ENCODE measurements around the gene CHRND.

CHRND gene

DNA sequence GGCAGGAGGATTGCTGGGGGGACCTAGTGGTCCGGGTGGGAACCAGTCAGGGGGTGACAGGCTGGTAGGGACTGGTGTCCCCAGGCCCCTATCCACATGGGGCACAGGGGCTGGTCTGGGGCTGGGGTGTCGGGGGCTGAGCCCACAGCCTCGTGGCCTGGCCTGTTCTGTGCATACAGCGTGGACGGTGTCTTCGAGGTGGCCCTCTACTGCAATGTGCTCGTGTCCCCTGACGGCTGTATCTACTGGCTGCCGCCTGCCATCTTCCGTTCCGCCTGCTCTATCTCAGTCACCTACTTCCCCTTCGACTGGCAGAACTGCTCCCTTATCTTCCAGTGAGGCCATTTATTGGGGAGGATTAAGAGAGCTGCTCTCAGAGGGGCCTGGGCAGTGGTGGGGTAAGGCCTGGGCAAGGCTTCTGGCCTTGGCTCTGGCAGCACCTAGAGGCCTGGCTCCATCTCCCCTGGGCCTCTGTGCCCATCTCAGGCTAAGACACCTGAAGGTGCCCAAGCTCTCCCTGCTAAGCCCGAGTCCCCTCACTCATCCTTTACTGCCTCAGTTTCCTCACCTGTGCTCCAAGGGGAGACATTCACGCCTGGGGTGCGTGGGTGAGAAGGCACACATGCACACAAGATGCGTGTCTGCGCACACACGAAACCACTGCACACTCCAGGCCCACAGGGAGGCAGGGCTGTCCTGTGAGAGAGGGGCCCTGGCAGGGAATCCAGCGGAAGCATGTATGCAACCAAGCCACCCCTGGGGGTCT lies 15.4 kb downstream of the CHRND start:
- in situ Hi-C loops (cut with MboI; ENCODE audit: low sequenced_read_pairs) = no loop called here

DNA sequence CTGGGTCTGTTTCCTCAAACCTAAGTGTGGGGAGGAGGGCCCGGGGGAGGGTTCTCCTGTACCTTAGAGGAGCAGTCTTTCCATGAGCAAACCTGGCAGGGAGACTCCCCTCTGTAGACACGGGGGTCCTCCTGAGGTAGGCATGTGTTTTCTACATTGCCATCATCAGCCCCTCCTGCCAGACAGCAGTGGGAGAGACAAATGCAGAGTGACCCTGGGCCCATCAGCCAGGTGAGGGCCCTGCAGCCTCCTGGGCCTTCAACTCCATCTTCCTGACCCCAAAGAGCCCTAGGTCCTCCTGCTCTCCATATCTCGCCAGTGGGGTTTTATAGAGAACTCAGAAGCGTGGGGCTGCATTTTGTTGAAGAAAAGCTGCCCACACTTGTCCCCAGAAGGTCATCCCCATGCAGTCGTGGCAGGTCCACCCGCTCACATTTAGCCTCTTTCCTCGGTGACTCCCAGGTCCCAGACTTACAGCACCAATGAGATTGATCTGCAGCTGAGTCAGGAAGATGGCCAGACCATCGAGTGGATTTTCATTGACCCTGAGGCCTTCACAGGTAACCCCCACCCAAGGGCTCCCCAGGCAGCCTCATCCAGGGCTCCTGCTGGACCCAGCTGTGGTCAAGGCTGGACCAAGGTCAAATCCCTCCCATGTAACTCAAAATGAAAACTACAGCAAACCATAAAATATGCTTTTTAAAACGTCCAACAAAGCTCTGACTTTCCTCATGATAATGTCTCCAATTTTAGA lies 16.2 kb downstream of the CHRND start:
- in situ Hi-C loops (cut with MboI; ENCODE audit: low sequenced_read_pairs) = no loop called here

DNA sequence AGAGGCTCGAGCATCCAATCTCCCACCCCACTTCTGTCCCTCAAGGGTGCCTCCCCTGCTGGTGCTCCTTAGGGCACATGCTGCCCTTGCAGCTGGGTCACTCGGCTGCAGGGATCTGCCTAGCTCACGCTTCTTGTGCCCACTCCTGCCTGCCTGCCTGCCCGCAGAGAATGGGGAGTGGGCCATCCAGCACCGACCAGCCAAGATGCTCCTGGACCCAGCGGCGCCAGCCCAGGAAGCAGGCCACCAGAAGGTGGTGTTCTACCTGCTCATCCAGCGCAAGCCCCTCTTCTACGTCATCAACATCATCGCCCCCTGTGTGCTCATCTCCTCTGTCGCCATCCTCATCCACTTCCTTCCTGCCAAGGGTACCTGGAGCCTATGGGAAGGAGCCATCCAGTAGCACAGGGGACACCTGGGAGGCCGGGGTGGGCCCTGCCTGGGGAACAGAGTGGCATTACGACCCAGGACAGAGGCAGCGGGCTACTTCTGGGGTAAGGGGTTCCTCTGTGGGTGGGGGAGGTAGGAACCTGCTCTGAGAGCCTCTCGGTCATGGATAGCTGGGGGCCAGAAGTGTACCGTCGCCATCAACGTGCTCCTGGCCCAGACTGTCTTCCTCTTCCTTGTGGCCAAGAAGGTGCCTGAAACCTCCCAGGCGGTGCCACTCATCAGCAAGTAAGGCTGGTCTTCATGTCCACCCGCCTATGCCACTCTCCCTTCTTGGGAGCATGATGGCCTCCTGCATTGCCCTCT lies 16.9 kb downstream of the CHRND start:
- in situ Hi-C loops (cut with MboI; ENCODE audit: low sequenced_read_pairs) = no loop called here

DNA sequence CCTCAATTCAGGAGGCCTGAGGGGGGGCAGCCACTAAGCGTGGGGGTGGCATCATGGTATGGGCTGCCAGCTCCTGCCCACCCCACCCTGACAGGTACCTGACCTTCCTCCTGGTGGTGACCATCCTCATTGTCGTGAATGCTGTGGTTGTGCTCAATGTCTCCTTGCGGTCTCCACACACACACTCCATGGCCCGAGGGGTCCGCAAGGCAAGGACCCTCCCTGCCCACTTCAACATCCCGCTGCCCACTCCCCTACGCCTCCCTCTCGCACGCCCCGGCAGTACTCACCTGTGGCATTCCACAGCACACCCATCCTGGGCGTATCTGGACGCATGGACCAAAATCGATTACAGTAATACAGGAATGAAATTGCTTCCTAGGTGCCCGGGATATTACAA lies 17.5 kb downstream of the CHRND start:
- in situ Hi-C loops (cut with MboI; ENCODE audit: low sequenced_read_pairs) = no loop called here

DNA sequence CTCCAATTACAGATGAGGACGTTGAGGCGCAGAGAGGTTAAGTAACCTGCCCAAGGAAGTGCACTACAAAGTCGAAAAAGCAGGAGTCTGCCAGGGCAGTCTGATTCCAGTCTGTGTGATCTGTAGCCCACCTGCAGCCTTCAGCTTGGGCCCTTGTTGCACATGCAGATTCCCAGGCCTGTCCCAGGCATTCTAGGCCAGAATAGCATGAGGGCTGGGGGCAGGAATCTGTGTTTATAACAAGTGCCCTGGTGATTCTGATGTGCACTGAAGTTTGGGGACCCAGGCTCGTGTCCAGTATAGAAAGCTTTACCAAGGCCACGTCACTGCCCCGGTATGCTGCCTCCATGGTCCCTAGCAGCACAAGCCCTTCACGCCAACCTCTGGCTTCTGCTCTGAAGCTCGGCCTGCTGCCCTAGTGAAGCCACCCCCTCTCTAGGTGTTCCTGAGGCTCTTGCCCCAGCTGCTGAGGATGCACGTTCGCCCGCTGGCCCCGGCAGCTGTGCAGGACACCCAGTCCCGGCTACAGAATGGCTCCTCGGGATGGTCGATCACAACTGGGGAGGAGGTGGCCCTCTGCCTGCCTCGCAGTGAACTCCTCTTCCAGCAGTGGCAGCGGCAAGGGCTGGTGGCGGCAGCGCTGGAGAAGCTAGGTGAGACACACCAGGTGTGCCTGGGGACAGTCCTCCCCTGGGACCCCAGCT lies 18.1 kb downstream of the CHRND start:
- in situ Hi-C loops (cut with MboI; ENCODE audit: low sequenced_read_pairs) = no loop called here

- in situ Hi-C loops (cut with MboI; ENCODE audit: low sequenced_read_pairs) = no loop called here
Measured at GRCh38 chr2:232544674-232545073, 18.7 kb downstream of the CHRND start.

GRCh38 chr2:232545511-232546375 lies 19.8 kb downstream of the CHRND start:
- in situ Hi-C loops (cut with MboI; ENCODE audit: low sequenced_read_pairs) = no loop called here

DNA sequence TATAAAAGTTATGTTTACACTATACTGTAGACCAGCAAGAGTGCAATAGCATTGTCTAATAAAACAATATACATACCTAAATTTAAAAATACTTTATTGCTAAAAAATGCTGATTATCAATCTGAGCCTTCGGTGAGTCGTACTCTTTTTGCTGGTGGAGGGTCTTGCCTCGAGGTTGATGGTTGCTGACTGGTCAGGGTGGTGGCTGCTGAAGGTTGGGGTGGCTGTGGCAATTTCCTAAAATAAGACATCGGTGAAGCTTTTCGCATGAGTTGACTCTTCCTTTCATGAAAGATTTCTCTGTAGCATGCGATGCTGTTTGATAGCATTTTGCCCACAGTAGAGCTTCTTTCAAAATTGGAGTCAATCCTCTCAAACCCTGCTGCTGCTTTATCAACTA lies 22.0 kb downstream of the CHRND start:
- in situ Hi-C loops (cut with MboI; ENCODE audit: low sequenced_read_pairs) = no loop called here

DNA sequence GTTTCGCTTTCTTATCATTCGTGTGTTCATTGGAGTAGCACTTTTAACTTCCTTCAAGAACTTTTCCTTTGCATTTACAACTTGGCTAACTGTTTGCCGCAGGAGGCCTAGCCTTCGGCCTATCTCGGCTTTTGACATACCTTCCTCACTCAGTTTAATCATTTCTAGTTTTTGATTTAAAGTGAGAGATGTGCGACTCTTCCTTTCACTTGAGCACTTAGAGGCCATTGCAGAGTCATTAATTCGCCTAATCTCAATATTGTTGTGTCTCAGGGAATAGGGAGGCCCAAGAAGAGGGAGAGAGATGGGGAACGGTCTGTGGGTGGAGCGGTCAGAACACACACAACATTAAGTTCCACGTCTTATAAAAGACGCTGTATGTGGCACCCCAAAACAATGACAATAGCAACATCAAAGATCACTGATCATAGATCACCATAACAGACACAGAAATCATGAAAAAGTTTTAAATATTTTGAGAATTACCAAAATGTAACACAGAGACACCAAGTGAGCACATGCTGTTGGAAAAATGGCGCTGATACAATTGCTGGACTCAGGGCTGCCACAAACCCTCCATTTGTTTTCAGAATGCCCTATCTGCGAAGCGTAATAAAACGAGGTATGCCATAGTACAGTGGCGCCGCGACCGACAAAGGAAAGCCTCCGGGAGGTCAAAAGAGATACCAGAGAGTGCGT lies 23.8 kb downstream of the CHRND start:
- in situ Hi-C loops (cut with MboI; ENCODE audit: low sequenced_read_pairs) = no loop called here

GRCh38 chr2:232550354-232551249 lies 24.6 kb downstream of the CHRND start, which contains the start of the genes EIF4E2 and TIGD1:
Gene EIF4E2, plus strand, starts transcription at chr2:232550689. Its CDS starts 36 bp downstream, at chr2:232550725.
Gene TIGD1, minus strand, starts transcription at chr2:232550557. Its CDS starts 675 bp downstream, at chr2:232549882.
- in situ Hi-C loops (cut with MboI; ENCODE audit: low sequenced_read_pairs) = no loop called here

DNA sequence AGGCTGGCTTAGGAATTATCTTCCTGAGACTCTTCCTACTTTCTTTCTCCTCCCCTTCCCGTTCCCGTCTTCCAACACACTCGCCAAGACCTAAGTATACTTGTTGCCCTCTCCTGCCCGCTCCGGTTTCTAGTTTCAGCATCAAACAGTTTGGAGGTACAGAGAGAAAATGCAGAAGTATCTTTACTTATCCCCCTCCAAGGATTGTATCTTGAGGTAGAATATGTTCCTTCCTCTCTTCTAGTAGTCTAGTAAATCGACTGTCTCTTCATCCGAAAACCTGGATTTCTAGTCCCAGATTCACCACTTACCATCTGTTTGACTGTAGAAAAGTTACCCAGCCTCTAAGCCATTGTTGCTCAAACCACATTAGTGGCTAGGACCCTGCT lies 25.3 kb downstream of the CHRND start:
- in situ Hi-C loops (cut with MboI; ENCODE audit: low sequenced_read_pairs) = no loop called here

DNA sequence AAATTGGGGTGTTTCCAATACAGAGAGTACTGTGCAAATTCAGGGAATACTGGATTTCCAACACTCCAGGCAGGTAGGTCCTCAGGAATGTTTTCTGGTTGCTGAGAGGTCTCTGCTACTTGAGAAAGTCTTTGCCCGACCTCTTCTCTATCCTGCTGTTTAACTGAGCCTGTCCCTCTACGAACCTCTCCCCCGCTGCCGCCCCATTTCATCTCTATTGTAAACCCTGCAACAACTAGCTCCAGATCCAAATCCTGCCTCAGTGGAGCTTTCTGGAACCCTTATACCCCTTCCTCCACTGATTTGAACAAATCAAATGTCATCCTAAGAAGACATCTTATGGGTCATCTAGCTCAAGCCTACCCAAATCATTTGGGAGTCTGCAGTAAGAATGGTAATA lies 25.8 kb downstream of the CHRND start:
- in situ Hi-C loops (cut with MboI; ENCODE audit: low sequenced_read_pairs) = no loop called here

DNA sequence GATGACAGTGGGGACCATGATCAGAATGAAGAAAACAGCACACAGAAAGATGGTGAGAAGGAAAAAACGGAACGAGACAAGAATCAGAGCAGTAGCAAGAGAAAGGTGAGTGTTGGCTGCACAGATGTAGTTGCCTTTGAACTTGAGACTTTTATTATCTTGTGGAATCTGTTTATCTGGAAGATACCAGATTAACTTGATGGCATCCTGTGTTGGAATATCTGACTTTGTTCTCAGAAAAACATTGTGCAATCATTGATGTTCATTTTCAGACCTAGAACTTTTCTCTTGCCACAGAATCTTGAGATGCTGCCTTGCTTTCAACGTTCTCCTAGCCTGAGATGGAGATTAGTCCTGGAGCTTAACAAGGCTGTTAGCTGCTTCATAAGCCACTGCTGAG lies 30.5 kb downstream of the CHRND start:
- in situ Hi-C loops (cut with MboI; ENCODE audit: low sequenced_read_pairs) = no loop called here

- in situ Hi-C loops (cut with MboI; ENCODE audit: low sequenced_read_pairs) = no loop called here
Measured at GRCh38 chr2:232562515-232563151, 36.7 kb downstream of the CHRND start.

DNA sequence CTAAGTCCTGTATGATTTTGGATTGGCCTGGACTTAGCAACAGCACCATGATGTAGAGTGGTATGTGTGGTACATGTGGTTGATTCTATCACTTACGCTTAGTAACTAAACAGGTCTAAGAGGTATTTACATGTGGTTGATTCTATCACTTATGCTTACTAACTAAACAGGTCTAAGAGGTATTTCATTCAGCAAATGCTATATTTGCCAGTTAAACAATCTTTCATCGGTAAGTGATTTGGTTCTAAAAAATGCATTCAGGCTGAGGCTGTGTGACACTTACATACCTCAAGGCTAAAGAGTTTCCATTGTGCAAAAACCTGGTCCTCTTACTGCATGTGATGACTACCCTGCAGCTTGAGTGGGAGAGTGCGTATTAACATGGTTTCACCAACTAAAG lies 37.6 kb downstream of the CHRND start:
- in situ Hi-C loops (cut with MboI; ENCODE audit: low sequenced_read_pairs) = no loop called here

DNA sequence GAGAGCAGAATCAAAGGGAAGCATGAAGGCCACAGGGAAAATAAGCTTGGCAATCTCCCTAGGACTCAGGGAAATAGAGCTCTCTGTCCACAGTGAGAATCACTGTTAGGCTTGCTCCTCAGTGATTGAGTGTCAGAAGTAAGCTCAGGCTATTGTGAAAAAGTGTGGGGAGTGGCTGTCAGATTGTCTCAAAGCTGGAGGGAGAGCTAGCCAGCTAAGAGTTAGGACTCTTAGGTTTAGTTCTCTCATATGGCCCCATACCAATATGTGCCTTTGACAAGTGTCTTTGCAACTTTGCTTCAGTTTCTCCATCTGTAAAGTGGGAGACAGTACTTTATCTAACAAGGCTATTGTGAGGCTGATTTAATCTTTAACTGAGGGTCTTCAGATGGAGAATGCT lies 41.8 kb downstream of the CHRND start:
- in situ Hi-C loops (cut with MboI; ENCODE audit: low sequenced_read_pairs) = no loop called here

DNA sequence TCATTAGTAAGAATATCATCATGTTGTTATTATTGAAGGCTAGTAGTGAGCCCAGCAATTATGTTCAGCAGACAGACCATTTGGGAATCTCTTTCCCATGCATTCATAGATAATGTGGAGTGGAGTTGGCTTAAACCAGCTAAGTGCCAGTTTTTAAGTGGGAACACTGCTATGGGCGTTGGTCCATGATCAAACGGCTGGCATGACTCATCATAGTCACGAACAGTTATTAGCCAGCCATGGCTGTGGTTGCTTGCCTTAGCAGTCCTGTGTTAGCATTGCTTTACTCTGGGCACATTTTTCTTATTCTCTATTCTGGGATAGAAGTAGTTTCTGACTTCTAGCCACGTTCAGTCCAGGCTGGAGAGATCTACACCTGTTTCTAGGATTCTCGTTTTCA lies 42.2 kb downstream of the CHRND start:
- in situ Hi-C loops (cut with MboI; ENCODE audit: low sequenced_read_pairs) = no loop called here

DNA sequence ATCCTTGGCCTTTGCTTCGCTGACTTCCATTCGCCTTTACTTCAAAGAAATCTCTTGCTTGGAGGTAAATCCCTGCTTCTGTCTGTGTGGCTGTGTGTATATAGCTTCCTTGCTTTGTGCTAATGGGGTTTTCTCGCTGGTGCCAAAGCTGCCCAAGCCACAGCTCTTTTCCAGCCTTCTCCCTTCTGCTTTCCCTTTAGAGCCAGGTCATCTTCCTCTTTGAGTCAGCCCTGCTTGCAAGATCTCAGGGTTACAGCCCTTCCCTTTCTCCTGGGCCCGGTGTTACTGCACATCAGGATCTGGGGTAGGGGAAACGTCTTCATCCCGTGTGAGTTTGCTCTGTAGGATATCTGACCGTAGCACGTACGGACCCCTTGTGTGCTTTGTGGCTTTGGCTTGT lies 43.6 kb downstream of the CHRND start:
- in situ Hi-C loops (cut with MboI; ENCODE audit: low sequenced_read_pairs) = no loop called here
